Measurements from ENCODE around the gene TNFRSF8.

Gene TNFRSF8

GRCh38 chr1:12185918-12186678 is 123.0 kb downstream of the TNFRSF8 start:
- TF ChIP-seq SIN3A (IDR thresholded peaks at IDR 0.05; ENCODE audit: borderline replicate concordance, insufficient read depth, low read length) (no peak), POLR2AphosphoS5 (IDR thresholded peaks at IDR 0.05; ENCODE audit: low read depth, low read length) (no peak), FOXP2 (optimal IDR thresholded peaks at IDR 0.05; ENCODE audit: borderline replicate concordance, extremely low read depth, extremely low read length, insufficient read depth) (no peak), TAF1 (IDR thresholded peaks at IDR 0.05; ENCODE audit: borderline replicate concordance, insufficient read depth, low read length) (no peak), REST (IDR thresholded peaks at IDR 0.05; ENCODE audit: insufficient read depth in 1 of 2, low read depth in 2 of 2, low read length in 2 of 2) (no peak)

- no peak for TF ChIP-seq TAF1 (IDR thresholded peaks at IDR 0.05; ENCODE audit: borderline replicate concordance, insufficient read depth, low read length)
- no peak for TF ChIP-seq FOXP2 (optimal IDR thresholded peaks at IDR 0.05; ENCODE audit: borderline replicate concordance, extremely low read depth, extremely low read length, insufficient read depth)
- no peak for TF ChIP-seq REST (IDR thresholded peaks at IDR 0.05; ENCODE audit: insufficient read depth in 1 of 2, low read depth in 2 of 2, low read length in 2 of 2)
- TF ChIP-seq POLR2AphosphoS5 (IDR thresholded peaks at IDR 0.05; ENCODE audit: low read depth, low read length) = no peak
- no peak for TF ChIP-seq SIN3A (IDR thresholded peaks at IDR 0.05; ENCODE audit: borderline replicate concordance, insufficient read depth, low read length)
Observed at GRCh38 chr1:12186679-12186985, 123.5 kb downstream of the TNFRSF8 start.

DNA sequence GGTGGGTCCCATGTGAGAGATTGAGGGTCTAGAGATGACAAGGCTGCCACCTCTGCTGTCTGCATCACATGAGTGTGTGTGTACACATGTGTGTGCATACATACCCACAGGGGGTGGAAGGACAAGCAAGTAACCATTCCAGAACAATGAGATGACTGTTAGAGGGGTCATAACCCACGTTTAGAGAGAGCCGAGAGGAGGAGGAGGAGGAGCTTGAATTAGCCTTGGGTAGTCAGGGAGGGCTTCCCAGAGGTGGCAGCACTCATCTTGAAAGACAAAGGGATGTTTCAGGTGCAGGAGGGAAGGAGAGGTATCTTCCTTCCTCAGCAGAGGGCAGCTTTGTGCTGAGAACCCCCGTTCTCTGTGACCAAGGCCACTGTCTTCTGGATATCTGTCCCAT is 125.0 kb downstream of the TNFRSF8 start:
- TF ChIP-seq REST (IDR thresholded peaks at IDR 0.05; ENCODE audit: insufficient read depth in 1 of 2, low read depth in 2 of 2, low read length in 2 of 2) (no peak), SIN3A (IDR thresholded peaks at IDR 0.05; ENCODE audit: borderline replicate concordance, insufficient read depth, low read length) (no peak), FOXP2 (optimal IDR thresholded peaks at IDR 0.05; ENCODE audit: borderline replicate concordance, extremely low read depth, extremely low read length, insufficient read depth) (no peak), POLR2AphosphoS5 (IDR thresholded peaks at IDR 0.05; ENCODE audit: low read depth, low read length) (no peak), TAF1 (IDR thresholded peaks at IDR 0.05; ENCODE audit: borderline replicate concordance, insufficient read depth, low read length) (no peak)

- no peak for TF ChIP-seq FOXP2 (optimal IDR thresholded peaks at IDR 0.05; ENCODE audit: borderline replicate concordance, extremely low read depth, extremely low read length, insufficient read depth)
- no peak for TF ChIP-seq TAF1 (IDR thresholded peaks at IDR 0.05; ENCODE audit: borderline replicate concordance, insufficient read depth, low read length)
- no peak for TF ChIP-seq POLR2AphosphoS5 (IDR thresholded peaks at IDR 0.05; ENCODE audit: low read depth, low read length)
- no peak for TF ChIP-seq REST (IDR thresholded peaks at IDR 0.05; ENCODE audit: insufficient read depth in 1 of 2, low read depth in 2 of 2, low read length in 2 of 2)
- TF ChIP-seq SIN3A (IDR thresholded peaks at IDR 0.05; ENCODE audit: borderline replicate concordance, insufficient read depth, low read length) = no peak
Observed at GRCh38 chr1:12188657-12189327, 125.7 kb downstream of the TNFRSF8 start.
